Prostate gland (tissue), 2 donors: Measurements from ENCODE around the gene GPD1L.

Experiments
- CTCF ChIP-seq, 4 experiments: fragments of 200-600 bp in 2 of 4; fragments of 450-650 bp in 2 of 4; sonication (generic) in 2 of 4; IDR thresholded peaks; 1 replicate in 3 of 4; 2 replicates in 1 of 4; pipeline ENCODE4 v1.5.1; 2016 to 2019; ENCODE audit warnings: antibody characterized with exemption in 4 of 4, mild to moderate bottlenecking in 2 of 4, moderate library complexity in 2 of 4
- POLR2A ChIP-seq: fragments of 450-650 bp; IDR thresholded peaks from one replicate; pipeline ENCODE4 v1.6.1; 2016; ENCODE audit warnings: antibody characterized with exemption, mild to moderate bottlenecking

- TF ChIP-seq CTCF (IDR thresholded peaks at IDR 0.05) (no peak), POLR2A (no peak)
Observed at GRCh38 chr3:32089476-32089875, 16.9 kb upstream of the GPD1L start.
